Activated naive CD8-positive, alpha-beta T cell treated with anti-CD3 and anti-CD28 coated beads, Interleukin-2, amount 10 ng/mL, durations not matched to agents 7 days and 5 days (primary cell): ENCODE measurements around the gene POU2AF1. TPM values are rescaled to one million over a fixed set of nuclear protein-coding genes. Genes with fewer than 3 reads are reported as not detected.

ENCODE experiments used
- ATAC-seq: fragments of 150-1000 bp; cut with Tn5 transposase; one replicate; pipeline ENCODE4 v1.10.0; 2021; ENCODE audit warnings: low read depth, moderate library complexity
- POLR2A ChIA-PET: fragments of 350-600 bp; sonication (Branson Sonifier 250); formaldehyde crosslinking; loops from one replicate; lab custom pipeline; 2021; ENCODE audit warnings: antibody characterized with exemption; lab: Charles Lee
- DNase-seq: peaks from one replicate; pipeline ENCODE4 v3.0.0; 2021
- H3K27ac Mint-ChIP-seq: one replicate; pipeline ENCODE4 v1.8.0; 2022; ENCODE audit warnings: mild to moderate bottlenecking, mixed read lengths
- H3K27me3 Mint-ChIP-seq: one replicate; pipeline ENCODE4 v1.8.0; 2022; ENCODE audit warnings: mild to moderate bottlenecking, moderate library complexity, mixed read lengths
- H3K36me3 Mint-ChIP-seq: one replicate; pipeline ENCODE4 v1.8.0; 2021; ENCODE audit warnings: mild to moderate bottlenecking, mixed read lengths
- H3K4me1 Mint-ChIP-seq: one replicate; pipeline ENCODE4 v1.8.0; 2021; ENCODE audit warnings: mixed read lengths
- H3K4me3 Mint-ChIP-seq: one replicate; pipeline ENCODE4 v1.8.0; 2022; ENCODE audit warnings: mild to moderate bottlenecking, moderate library complexity, mixed read lengths
- H3K9me3 Mint-ChIP-seq: one replicate; pipeline ENCODE4 v1.8.0; 2021; ENCODE audit warnings: mixed read lengths
- total RNA-seq, 2 experiments: library from RNA; stranded (reverse); gene quantifications; one replicate each; pipeline ENCODE4 v1.2.3, GENCODE V29; 2021

The POU2AF1 gene
- total RNA-seq, 2 experiments from 2014 or later: 1.9 to 2.1 TPM

DNA sequence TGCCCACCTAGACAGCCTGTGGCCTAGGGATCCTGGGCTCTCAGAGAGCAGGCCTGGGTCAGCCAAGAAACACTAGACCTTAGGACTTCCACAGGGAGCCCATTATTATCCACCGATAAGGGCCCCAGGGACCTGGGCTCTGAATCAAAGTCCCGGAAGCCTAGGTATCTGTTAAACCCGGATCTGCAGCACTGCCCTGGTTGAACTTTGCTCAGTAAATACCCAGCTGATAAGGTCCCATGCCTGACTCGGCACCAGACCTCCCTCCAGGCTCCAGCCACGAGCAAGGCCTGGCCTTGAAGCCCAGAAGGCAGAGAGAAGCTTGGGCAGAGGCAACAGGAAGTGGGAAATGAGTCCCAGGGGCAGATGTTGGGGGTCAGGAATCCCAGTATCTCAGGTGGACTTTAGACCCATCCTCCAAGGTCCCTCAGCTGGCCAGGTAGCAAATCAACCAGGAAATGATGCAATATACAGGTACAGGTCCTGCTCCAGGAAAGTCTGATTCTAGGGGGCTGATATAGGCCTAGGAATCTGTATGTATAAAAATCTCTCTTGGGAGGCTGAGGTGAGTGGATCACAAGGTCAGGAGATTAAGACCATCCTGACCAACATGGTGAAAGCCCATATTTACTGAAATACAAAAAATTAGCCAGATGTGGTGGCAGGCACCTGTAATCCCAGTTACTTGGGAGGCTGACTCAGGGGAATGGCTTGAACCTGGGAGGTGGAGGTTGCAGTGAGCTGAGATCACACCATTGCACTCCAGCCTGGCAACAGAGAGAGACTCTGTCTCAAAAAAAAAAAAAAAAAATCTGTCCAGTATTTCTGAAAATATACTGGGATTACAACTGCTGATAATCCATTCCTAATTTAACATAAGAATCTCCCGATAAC, 18.7 kb downstream of the POU2AF1 start:
- DNase-seq: no peak
- POLR2A ChIA-PET: no interaction called here
- no peak for ATAC-seq

DNA sequence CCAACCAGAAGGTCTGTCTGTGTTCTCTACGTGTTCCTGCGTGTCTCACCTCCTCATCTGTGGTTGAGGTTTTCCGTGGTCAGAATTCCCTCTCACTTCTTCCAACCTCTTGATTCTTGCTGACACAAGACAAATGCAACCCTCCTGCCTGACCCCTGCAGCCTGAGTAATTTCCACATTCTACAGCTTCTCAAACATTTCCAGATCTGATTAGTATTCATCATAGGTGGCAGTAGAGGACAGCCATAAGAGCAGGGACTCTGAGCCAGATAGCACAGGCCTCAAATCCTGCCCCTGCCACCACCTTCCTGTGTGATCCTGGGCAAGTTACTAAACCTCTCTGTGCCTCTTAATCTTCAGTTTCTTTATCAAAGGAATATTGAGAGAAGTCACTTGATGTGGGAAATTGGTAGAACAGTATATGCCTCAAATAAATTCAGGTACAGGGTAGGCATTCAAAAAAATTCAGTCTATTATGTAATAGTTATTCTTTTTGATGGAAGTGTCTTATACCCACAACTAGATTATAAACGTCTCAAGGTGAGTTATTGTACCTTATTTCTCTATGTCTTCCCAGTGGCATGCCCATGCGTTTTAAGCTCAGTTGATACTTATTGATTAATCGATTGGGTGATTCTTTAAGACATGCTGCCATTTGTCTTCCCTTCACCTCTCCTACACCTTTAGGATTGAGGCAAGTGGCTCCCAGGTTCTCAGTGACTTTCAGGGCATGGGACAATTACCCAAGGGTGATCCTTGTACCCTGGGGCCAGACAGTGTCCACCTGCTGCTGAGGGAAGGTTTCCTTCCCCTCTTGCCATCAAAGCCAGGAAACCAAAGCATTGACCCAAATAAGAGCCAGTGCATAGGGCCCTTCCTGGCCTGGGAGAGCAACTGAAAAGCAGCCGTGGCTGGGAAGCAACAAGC, 19.6 kb downstream of the POU2AF1 start:
- Mint-ChIP-seq H3K36me3 (peaks cover 4% of the 10 kb centered on the region), H3K27ac (no peak overlapping the region), H3K9me3 (no peaks in the 10 kb centered on the region), H3K4me3 (no peak overlapping the region), H3K4me1 (peaks cover 3% of the 10 kb centered on the region), H3K27me3 (no peaks in the 10 kb centered on the region)
- DNase-seq (no peak), ATAC-seq (peak; percentile 42)
- POLR2A ChIA-PET: no interaction called here

More for the DNA sequence above, 18.7 kb downstream of the POU2AF1 start:
- Mint-ChIP-seq H3K4me3 (no peak overlapping the region), H3K9me3 (no peaks in the 10 kb centered on the region), H3K27me3 (no peaks in the 10 kb centered on the region), H3K36me3 (peaks cover 3% of the 10 kb centered on the region), H3K4me1 (peaks cover 3% of the 10 kb centered on the region), H3K27ac (no peak overlapping the region)

DNA sequence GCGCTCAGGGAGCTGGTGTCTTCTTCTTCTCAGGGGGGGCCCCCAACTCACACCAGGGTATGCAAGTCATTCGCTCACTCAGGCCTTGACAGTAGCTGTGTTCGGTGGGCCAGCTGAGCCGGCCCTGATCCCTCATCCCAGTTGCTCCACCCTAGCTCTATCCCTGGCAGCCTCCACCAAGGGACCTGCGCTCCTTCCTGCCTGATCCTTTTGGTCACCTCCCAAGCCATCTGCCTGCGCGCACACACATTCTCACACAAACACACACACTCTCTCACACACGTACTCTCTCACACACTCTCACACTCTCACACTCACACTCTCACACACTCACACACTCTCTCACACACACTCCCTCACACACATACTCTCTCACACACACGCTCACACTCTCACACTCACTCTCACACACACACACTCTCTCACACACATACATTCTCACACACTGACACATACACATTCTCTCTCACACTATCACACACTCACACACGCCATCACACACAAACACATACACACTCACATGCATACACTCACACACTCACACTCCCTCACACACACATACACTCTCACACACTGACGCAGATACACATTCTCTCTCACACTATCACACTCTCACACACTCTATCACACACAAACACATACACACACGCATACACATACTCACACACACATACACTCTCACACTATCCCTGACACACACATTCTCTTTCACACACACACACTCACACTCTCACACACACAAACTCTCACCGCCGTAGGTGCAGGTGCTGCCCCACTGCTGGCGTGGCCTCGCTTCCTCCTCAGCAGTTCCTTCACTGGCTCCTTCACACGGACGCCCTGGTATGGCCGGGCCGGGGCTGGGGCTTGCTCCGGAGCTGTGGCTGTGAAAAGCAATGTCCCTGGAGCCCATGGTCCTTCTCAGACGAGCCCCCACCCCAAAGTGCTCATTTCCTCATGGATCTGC, 20.8 kb downstream of the POU2AF1 start:
- H3K27ac Mint-ChIP-seq: no peak overlapping the region
- H3K4me3 Mint-ChIP-seq: no peak overlapping the region
- no peaks in the 10 kb centered on the region for H3K9me3 Mint-ChIP-seq
- no peak for ATAC-seq
- peaks cover 6% of the 10 kb centered on the region for H3K4me1 Mint-ChIP-seq
- DNase-seq: no peak
- no peaks in the 10 kb centered on the region for H3K27me3 Mint-ChIP-seq
- H3K36me3 Mint-ChIP-seq: peaks cover 4% of the 10 kb centered on the region
- POLR2A ChIA-PET: no interaction called here

DNA sequence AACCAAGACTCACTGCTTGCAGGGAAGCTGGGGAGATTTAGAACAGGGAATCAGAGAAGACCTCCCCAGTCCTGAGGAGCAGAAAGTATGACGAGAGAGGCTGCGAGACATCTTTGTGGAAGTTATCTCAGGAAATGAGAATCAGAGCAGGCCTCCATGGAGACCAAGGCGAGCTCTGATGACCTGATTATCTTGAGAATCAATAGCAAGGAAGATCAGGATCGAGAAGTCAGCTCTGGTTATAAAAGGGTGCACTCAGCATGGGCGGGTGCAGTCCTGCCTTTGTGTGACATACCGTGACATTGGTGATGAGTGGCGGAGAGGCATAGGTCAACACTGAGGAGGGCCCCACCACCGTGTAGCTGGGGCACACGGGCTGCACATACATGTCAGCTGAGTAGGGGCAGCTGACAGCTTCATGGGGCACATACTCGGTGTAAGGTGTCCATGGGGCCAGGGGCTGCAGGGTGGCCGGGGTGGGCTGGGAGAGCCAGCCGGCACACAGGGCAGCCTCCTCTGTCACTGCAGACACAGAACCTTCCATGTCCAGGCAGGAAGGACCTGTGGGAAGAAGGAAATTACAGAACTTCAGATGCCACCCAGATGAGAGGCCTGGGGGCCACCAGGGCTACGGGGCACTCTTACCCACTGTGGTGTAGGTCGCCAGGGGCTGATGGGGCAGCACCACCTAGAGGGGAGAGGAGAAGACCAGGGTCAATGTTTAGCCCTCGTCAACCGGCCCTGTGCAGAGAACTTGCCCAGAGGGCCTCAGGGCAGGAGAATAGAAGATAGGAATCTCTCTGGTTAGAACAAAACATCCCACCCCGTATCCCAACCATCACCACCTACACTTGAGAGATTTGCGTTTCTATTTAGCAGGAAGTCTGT, 21.7 kb downstream of the POU2AF1 start:
- POLR2A ChIA-PET: no interaction called here
- H3K9me3 Mint-ChIP-seq: no peaks in the 10 kb centered on the region
- peaks cover 5% of the 10 kb centered on the region for H3K36me3 Mint-ChIP-seq
- DNase-seq (no peak), ATAC-seq (no peak)
- H3K4me1 Mint-ChIP-seq: peaks cover 5% of the 10 kb centered on the region
- no peaks in the 10 kb centered on the region for H3K27me3 Mint-ChIP-seq
- no peak overlapping the region for H3K27ac Mint-ChIP-seq
- H3K4me3 Mint-ChIP-seq: no peak overlapping the region

DNA sequence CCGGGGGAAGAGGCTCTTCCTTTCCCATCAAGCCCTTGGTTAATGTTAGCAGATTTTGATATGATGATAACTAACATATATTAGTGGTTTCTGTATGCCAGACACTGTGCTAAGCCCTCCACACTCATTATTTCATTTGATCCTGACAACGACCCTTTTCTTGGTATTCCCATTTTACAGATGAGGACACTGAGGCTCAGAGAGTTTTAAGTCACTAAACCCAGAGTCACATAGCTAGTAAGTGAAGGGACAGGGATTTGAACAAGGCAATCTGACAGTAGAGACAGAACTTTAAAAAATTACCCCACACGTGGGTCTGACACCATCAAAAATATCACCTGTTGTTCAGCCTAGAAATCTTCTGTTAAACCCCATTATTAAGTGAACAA, 22.4 kb downstream of the POU2AF1 start:
- POLR2A ChIA-PET: no interaction called here
- Mint-ChIP-seq H3K4me1 (peaks cover 4% of the 10 kb centered on the region), H3K36me3 (peaks cover 4% of the 10 kb centered on the region), H3K9me3 (no peaks in the 10 kb centered on the region), H3K27me3 (no peaks in the 10 kb centered on the region), H3K4me3 (no peak overlapping the region), H3K27ac (no peak overlapping the region)
- ATAC-seq: no peak
- DNase-seq: no peak

DNA sequence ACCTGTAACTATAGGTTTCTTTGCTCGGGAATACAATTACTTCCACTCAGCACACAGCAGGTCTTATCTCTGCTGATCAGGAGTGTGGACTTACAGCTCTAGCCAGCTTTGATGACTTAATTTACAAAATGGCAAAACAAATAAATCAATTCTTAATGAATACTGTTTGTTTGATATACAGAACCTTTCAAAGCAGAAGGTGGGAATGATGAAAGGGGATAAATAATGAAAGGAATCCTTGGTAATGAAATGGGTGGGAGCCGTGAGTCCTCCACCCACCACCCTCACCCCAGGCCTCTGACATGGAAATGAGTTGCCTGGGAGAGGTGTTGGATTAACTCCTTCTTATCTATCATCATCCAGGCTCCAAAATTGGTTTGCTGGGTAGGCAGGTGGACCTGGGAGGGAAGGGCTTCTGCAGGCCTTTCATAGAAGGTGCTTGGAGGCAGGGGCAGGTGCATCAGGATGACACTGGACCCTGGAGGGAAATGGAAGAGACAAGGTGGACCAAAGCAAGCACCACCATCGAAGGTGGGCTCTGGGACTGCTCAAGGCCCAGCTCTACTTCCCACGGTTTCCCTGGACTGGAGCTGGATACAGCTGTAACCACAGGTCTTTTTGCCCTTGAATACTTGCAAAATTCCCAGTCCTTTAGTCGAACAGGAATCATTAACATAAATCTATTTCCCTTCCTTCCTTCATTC, 23.0 kb downstream of the POU2AF1 start:
- no peaks in the 10 kb centered on the region for H3K9me3 Mint-ChIP-seq
- peaks cover 3% of the 10 kb centered on the region for H3K27me3 Mint-ChIP-seq
- H3K4me1 Mint-ChIP-seq: peaks cover 4% of the 10 kb centered on the region
- DNase-seq (no peak), ATAC-seq (no peak)
- POLR2A ChIA-PET: no interaction called here
- peaks cover 4% of the 10 kb centered on the region for H3K36me3 Mint-ChIP-seq
- no peak overlapping the region for H3K4me3 Mint-ChIP-seq
- H3K27ac Mint-ChIP-seq: no peak overlapping the region

DNA sequence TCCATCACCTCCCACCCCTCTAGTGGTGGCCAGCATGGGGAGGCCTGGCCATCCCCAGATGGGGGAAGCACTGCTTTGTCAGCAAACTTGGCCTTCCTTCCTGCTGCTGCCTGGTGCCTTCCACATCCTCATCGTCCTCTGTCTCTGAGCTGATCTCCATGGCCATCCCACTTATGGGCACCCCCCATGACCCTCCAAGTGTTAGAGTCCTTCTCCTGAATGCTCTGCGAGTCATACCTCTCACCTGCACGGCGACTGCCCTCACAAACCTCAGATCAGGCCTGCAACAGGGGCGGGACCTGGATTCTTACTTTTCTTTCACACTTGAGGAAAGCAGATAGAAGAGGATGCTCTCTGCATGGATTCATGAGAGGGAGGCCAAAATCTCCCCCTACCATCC, 24.0 kb downstream of the POU2AF1 start:
- no peak for DNase-seq
- POLR2A ChIA-PET: no interaction called here
- Mint-ChIP-seq H3K4me1 (peaks cover 4% of the 10 kb centered on the region), H3K4me3 (no peak overlapping the region), H3K9me3 (no peaks in the 10 kb centered on the region), H3K27ac (no peak overlapping the region), H3K36me3 (peaks cover 2% of the 10 kb centered on the region), H3K27me3 (peaks cover 3% of the 10 kb centered on the region)
- no peak for ATAC-seq

DNA sequence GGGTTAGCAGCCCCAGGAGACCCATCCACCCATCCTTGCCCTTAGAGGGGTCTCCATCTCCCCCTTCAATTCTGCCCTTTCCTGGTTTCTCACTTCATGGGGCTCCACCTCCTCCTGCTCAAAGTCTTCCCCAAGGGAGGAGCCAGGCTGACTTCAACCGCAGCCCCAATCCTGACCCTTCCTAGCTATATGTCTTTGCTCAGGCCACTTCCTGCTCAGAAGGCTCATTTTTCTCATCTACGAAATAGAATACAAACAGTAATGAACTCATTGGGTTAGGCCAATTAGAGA, 24.5 kb downstream of the POU2AF1 start:
- Mint-ChIP-seq H3K9me3 (no peaks in the 10 kb centered on the region), H3K27me3 (peaks cover 7% of the 10 kb centered on the region), H3K27ac (no peak overlapping the region), H3K36me3 (peaks cover 2% of the 10 kb centered on the region), H3K4me1 (peaks cover 2% of the 10 kb centered on the region), H3K4me3 (no peak overlapping the region)
- ATAC-seq: no peak
- DNase-seq: no peak
- POLR2A ChIA-PET: no interaction called here

DNA sequence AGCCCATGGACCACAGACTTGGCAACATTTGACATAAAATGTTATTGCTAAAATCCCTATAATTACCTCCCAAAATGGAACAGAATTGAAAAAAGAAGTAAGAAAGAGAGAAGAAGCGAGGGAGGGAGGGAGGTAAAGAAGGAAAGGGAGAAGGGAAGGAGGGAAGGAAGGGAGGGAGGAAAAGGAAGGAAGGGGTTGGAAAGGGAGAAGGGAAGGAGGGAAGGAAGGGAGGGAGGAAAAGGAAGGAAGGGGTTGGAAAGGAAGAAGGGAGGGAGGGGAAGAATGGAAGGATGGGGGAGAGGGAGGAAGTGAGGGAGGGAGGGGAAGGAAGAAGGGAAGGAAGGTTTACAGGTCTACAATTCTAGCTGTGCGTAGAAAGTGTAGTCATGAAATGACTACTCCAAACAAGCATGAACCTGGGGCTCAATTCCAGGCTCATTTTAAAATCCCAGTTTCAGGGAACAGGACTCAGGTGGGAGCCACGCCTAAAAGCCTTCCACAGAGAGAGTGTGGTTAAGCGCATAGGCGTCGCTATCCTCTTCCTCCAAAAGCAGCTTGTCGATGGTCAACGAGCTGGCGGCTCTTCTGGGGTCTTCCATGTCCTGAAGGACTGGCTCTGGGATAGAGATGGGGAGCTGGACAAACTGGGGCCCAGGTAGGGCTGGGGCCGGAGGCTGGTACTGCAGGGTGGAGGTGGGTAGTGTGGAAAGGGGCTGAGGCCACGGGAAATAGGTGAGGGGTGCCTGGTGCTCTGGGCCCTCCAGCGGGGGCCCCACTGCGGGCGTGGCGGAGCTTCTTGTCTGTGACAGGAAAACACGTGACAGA, 25.1 kb downstream of the POU2AF1 start:
- no peak for DNase-seq
- no peak overlapping the region for H3K4me3 Mint-ChIP-seq
- ATAC-seq: no peak
- peaks cover 2% of the 10 kb centered on the region for H3K4me1 Mint-ChIP-seq
- peaks cover 2% of the 10 kb centered on the region for H3K36me3 Mint-ChIP-seq
- H3K9me3 Mint-ChIP-seq: no peaks in the 10 kb centered on the region
- peak overlapping the region; percentile 11 for H3K27ac Mint-ChIP-seq
- POLR2A ChIA-PET: no interaction called here
- peaks cover 8% of the 10 kb centered on the region for H3K27me3 Mint-ChIP-seq

DNA sequence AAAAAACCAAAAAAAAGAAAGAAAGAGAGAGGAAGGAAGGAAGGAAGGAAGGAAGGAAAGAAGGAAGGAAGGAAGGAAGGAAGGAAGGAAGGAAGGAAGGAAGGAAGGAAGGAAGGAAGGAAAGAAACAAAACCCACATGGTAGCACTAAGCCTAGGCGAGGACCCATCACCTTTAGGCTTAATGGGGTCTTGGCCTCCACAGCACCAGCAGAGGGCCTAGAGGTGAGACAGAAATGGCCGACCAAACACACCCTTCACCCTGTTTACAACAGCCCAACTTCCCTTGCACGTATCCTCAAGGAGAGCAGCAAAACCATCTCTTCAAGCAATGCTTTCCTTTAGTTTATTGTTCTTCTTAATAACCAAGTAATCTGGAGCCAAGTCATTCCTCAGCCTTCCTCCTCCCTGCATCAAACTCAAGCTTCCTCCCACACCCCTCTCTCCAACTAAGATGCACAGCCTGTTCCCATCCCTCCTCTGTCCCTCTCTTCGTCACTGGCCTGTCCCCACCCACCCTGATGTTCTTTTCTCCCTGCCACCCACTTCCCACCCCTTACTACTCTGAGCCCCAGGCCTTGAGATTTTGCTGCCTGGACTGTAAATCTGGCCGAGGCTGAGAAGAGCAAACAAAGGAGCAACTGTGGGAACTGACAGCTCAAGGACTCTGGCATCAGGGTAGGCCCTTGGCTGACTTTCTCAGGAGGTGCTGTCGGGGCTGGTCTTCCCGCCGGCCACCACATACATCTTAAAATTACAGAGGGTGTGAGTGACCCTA, 26.0 kb downstream of the POU2AF1 start:
- Mint-ChIP-seq H3K4me3 (no peak overlapping the region), H3K36me3 (peaks cover 2% of the 10 kb centered on the region), H3K27ac (no peak overlapping the region), H3K9me3 (no peaks in the 10 kb centered on the region), H3K27me3 (peaks cover 8% of the 10 kb centered on the region), H3K4me1 (peaks cover 2% of the 10 kb centered on the region)
- DNase-seq: no peak
- ATAC-seq: no peak
- POLR2A ChIA-PET: no interaction called here
